Hepatocyte (in vitro differentiated cells): ENCODE measurements around the gene NUP214. TPM values are rescaled to one million over a fixed set of nuclear protein-coding genes. Genes with fewer than 3 reads are reported as not detected.

ENCODE experiments used
- DNase-seq: peaks from one replicate; pipeline ENCODE4 v3.0.0-alpha.2; 2016; ENCODE audit warnings: low spot score
- H2AFZ ChIP-seq: fragments of 200-600 bp; sonication (generic); 2 replicates; pipeline ENCODE4 v1.6.0; 2016; ENCODE audit warnings: antibody characterized with exemption, mild to moderate bottlenecking
- H3K27ac ChIP-seq: fragments of 200-600 bp; sonication (generic); 2 replicates; pipeline ENCODE4 v1.5.1; 2016; ENCODE audit warnings: mild to moderate bottlenecking
- H3K27me3 ChIP-seq: fragments of 200-600 bp; sonication (generic); 2 replicates; pipeline ENCODE4 v1.6.1; 2016
- H3K36me3 ChIP-seq: fragments of 200-600 bp; sonication (generic); replicated peaks from 2 replicates; pipeline ENCODE4 v1.5.1; 2016; ENCODE audit warnings: low read depth; ENCODE audit not compliant: insufficient read depth
- H3K4me1 ChIP-seq: fragments of 200-600 bp; sonication (generic); 2 replicates; pipeline ENCODE4 v1.5.1; 2016; ENCODE audit warnings: mild to moderate bottlenecking, moderate library complexity; ENCODE audit not compliant: insufficient read depth
- H3K4me2 ChIP-seq: fragments of 200-600 bp; sonication (generic); 2 replicates; pipeline ENCODE4 v1.6.0; 2016
- H3K4me3 ChIP-seq: fragments of 200-600 bp; sonication (generic); 2 replicates; pipeline ENCODE4 v1.5.1; 2016; ENCODE audit warnings: mild to moderate bottlenecking
- H3K79me2 ChIP-seq: fragments of 200-600 bp; sonication (generic); 2 replicates; pipeline ENCODE4 v1.6.0; 2017; ENCODE audit warnings: mild to moderate bottlenecking
- H3K9me2 ChIP-seq: fragments of 200-600 bp; sonication (generic); replicated peaks from 2 replicates; pipeline ENCODE4 v1.6.0; 2017; ENCODE audit warnings: mild to moderate bottlenecking; ENCODE audit not compliant: insufficient read depth
- H3K9me3 ChIP-seq: fragments of 200-600 bp; sonication (generic); 2 replicates; pipeline ENCODE4 v1.5.1; 2016; ENCODE audit warnings: low read depth, mild to moderate bottlenecking
- H4K20me1 ChIP-seq: fragments of 200-600 bp; sonication (generic); 2 replicates; pipeline ENCODE4 v1.6.0; 2016; ENCODE audit warnings: mild to moderate bottlenecking; ENCODE audit not compliant: insufficient read depth, poor library complexity, severe bottlenecking
- CTCF ChIP-seq: fragments of 200-600 bp; sonication (generic); IDR thresholded peaks from 2 replicates; pipeline ENCODE4 v1.5.1; 2016; ENCODE audit warnings: antibody characterized with exemption, mild to moderate bottlenecking; ENCODE audit not compliant: poor library complexity
- EZH2 ChIP-seq: fragments of 200-600 bp; sonication (generic); IDR thresholded peaks from 2 replicates; pipeline ENCODE4 v1.6.1; 2016; ENCODE audit warnings: antibody characterized with exemption, mild to moderate bottlenecking, borderline replicate concordance
- EZH2phosphoT487 ChIP-seq: fragments of 200-600 bp; sonication (generic); IDR thresholded peaks from one replicate; pipeline ENCODE4 v1.6.1; 2018; ENCODE audit warnings: antibody characterized with exemption, mild to moderate bottlenecking, low read depth, moderate library complexity; ENCODE audit not compliant: unreplicated experiment, severe bottlenecking
- WGBS: methylation state at CpG from one replicate; pipeline ENCODE4 v1.1.6; 2016; ENCODE audit warnings: low lambda C conversion rate; ENCODE audit errors: missing lambda C conversion rate; 5-methylcytosine and 5-hydroxymethylcytosine counted together
- polyA plus RNA-seq: library from polyadenylated mRNA; unstranded; fragments of >200 nt; fragmentation: Nextera tagmentation; extraction: Ambion mirVana; gene quantifications from 2 replicates; pipeline ENCODE4 v1.2.1, GENCODE V29; 2016
- total RNA-seq: library from RNA; depleted of rRNA; stranded (reverse); fragments of >200 nt; gene quantifications from 2 replicates; pipeline ENCODE4 v1.2.3, GENCODE V29; 2014

NUP214 gene
- total and polyA plus RNA-seq, 2 experiments from 2014 or later: 13.7 to 18.1 TPM

GRCh38 chr9:131101207-131101964 is 24.0 kb upstream of the NUP214 start:
- H3K27ac ChIP-seq: no peak overlapping the region
- WGBS: 95% methylated on average over 11 of the region's 11 CpGs
- no peak overlapping the region for H3K4me2 ChIP-seq
- no peak overlapping the region for H2AFZ ChIP-seq
- H3K9me2 ChIP-seq: no peaks in the 10 kb centered on the region
- H3K4me1 ChIP-seq: peaks cover 5% of the 10 kb centered on the region
- H3K79me2 ChIP-seq: no peaks in the 10 kb centered on the region
- H3K4me3 ChIP-seq: no peak overlapping the region
- no peak for DNase-seq
- no peaks in the 10 kb centered on the region for H4K20me1 ChIP-seq
- no peaks in the 10 kb centered on the region for H3K36me3 ChIP-seq
- no peaks in the 10 kb centered on the region for H3K27me3 ChIP-seq
- no peaks in the 10 kb centered on the region for H3K9me3 ChIP-seq
- TF ChIP-seq EZH2phosphoT487 (no peak), CTCF (no peak), EZH2 (no peak)

GRCh38 chr9:131103024-131103423 is 22.4 kb upstream of the NUP214 start:
- Histone ChIP-seq H4K20me1 (no peaks in the 10 kb centered on the region), H3K4me1 (no peaks in the 10 kb centered on the region), H3K4me2 (no peak overlapping the region), H3K9me2 (no peaks in the 10 kb centered on the region), H3K4me3 (no peak overlapping the region), H3K79me2 (no peaks in the 10 kb centered on the region), H3K9me3 (no peaks in the 10 kb centered on the region), H3K27me3 (no peaks in the 10 kb centered on the region), H2AFZ (no peak overlapping the region), H3K27ac (no peak overlapping the region), H3K36me3 (no peaks in the 10 kb centered on the region)
- 92% methylated on average over 9 of the region's 9 CpGs for WGBS
- no peak for TF ChIP-seq EZH2phosphoT487
- DNase-seq: no peak

GRCh38 chr9:131103535-131103934 is 21.9 kb upstream of the NUP214 start:
- TF ChIP-seq EZH2phosphoT487: no peak
- TF ChIP-seq EZH2: no peak
- no peak for TF ChIP-seq CTCF

GRCh38 chr9:131104016-131104740 is 21.2 kb upstream of the NUP214 start:
- no peak overlapping the region for H3K4me2 ChIP-seq
- H3K9me3 ChIP-seq: no peaks in the 10 kb centered on the region
- H3K27ac ChIP-seq: no peak overlapping the region
- H3K27me3 ChIP-seq: no peaks in the 10 kb centered on the region
- TF ChIP-seq EZH2 (no peak), CTCF (no peak), EZH2phosphoT487 (no peak)
- no peak overlapping the region for H2AFZ ChIP-seq
- 82% methylated on average over 5 of the region's 5 CpGs for WGBS
- no peaks in the 10 kb centered on the region for H4K20me1 ChIP-seq
- no peaks in the 10 kb centered on the region for H3K9me2 ChIP-seq
- H3K36me3 ChIP-seq: no peaks in the 10 kb centered on the region
- no peaks in the 10 kb centered on the region for H3K79me2 ChIP-seq
- no peak for DNase-seq
- no peaks in the 10 kb centered on the region for H3K4me1 ChIP-seq
- H3K4me3 ChIP-seq: no peak overlapping the region

More at GRCh38 chr9:131103535-131103934, 21.9 kb upstream of the NUP214 start:
- no peak overlapping the region for H3K4me3 ChIP-seq
- no peaks in the 10 kb centered on the region for H3K79me2 ChIP-seq
- H3K36me3 ChIP-seq: no peaks in the 10 kb centered on the region
- DNase-seq: no peak
- H3K4me2 ChIP-seq: no peak overlapping the region
- WGBS: 95% methylated on average over 3 of the region's 3 CpGs
- no peaks in the 10 kb centered on the region for H3K9me3 ChIP-seq
- H3K4me1 ChIP-seq: no peaks in the 10 kb centered on the region
- H3K9me2 ChIP-seq: no peaks in the 10 kb centered on the region
- no peaks in the 10 kb centered on the region for H3K27me3 ChIP-seq
- no peak overlapping the region for H2AFZ ChIP-seq
- H4K20me1 ChIP-seq: no peaks in the 10 kb centered on the region
- H3K27ac ChIP-seq: no peak overlapping the region
